Measurements from ENCODE around the gene ATE1.

GRCh38 chr10:121694327-121694965, 233.4 kb downstream of the ATE1 start:
- TF ChIP-seq CTCF (IDR thresholded peaks at IDR 0.05) (no peak), BCL3 (IDR thresholded peaks at IDR 0.05) (no peak), BHLHE40 (IDR thresholded peaks at IDR 0.05; ENCODE audit: low read depth, low read length) (no peak), HDAC2 (IDR thresholded peaks at IDR 0.05) (no peak), ZFP36 (IDR thresholded peaks at IDR 0.05; ENCODE audit: borderline replicate concordance, partially characterized antibody) (no peak), REST (IDR thresholded peaks at IDR 0.05) (no peak), MAX (IDR thresholded peaks at IDR 0.05) (no peak), EP300 (IDR thresholded peaks at IDR 0.05) (no peak), POLR2A (IDR thresholded peaks at IDR 0.05; ENCODE audit: low read length) (no peak), FOXS1 (CRISPR knock-in tag; IDR thresholded peaks at IDR 0.05) (no peak), USF2 (IDR thresholded peaks at IDR 0.05) (no peak), KDM1A (IDR thresholded peaks at IDR 0.05; ENCODE audit: low read depth) (no peak)

Data from A549 (cell line).